OCI-LY7 (cell line): ENCODE data around the gene CHAF1A.

Experiments used
- EZH2phosphoT487 ChIP-seq: fragments of 200-600 bp; sonication (generic); IDR thresholded peaks from 2 replicates; pipeline ENCODE4 v1.6.1; 2018; ENCODE audit warnings: low read depth, borderline replicate concordance, mild to moderate bottlenecking, mixed run types, antibody characterized with exemption, low read length, moderate library complexity, mixed read lengths
- TF ChIP-seq, protein P1 (sequence below): fragments of 200-600 bp; sonication (generic); conservative IDR thresholded peaks from 2 replicates; pipeline ENCODE4 v1.5.1; 2014; ENCODE audit warnings: mild to moderate bottlenecking, antibody characterized with exemption, low read length, moderate library complexity, mixed read lengths

DNA sequence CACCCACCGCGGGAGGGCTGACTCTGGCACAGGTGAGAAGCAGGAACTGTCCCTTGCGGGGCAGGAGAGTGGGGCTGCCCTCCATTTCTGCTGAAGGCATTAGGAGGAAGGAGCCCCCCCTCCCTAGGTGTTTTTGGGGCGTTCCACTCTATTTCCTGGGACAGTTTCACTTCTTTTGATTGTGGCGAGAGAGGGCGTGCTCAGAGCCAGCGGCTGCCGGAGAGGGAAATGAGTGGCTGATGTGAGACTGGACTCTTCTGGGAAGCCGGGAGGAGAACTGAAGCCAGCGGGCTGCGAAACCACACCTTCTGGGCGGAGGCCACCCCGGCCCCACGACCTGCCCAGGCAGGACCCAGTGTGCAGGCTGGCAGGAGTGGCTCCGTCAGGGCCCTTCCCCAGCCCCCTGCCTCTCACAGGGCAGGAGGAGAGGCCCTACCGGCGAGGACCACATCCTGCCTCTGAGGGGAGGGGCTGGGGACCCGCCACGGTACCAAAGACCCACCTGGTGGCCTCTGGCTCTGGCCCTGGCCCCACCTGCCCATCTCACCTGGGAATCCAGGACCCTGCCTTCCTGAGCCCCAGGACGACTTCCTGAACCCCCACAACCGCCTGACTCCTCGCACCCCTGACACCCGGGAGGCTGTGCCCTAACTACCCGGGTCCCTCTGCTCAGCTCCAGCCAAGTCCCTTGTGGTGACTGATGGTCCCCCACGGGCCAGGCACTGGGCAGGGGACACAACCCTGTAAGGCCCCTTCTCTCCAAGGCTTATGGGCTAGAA is 33.1 kb upstream of the CHAF1A start:
- no peak for TF ChIP-seq EZH2phosphoT487
- TF ChIP-seq, protein P1, sequence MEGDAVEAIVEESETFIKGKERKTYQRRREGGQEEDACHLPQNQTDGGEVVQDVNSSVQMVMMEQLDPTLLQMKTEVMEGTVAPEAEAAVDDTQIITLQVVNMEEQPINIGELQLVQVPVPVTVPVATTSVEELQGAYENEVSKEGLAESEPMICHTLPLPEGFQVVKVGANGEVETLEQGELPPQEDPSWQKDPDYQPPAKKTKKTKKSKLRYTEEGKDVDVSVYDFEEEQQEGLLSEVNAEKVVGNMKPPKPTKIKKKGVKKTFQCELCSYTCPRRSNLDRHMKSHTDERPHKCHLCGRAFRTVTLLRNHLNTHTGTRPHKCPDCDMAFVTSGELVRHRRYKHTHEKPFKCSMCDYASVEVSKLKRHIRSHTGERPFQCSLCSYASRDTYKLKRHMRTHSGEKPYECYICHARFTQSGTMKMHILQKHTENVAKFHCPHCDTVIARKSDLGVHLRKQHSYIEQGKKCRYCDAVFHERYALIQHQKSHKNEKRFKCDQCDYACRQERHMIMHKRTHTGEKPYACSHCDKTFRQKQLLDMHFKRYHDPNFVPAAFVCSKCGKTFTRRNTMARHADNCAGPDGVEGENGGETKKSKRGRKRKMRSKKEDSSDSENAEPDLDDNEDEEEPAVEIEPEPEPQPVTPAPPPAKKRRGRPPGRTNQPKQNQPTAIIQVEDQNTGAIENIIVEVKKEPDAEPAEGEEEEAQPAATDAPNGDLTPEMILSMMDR = no peak
